ENCODE measurements around the gene RFC1.

Gene RFC1

GRCh38 chr4:39349326-39349725 is 16.8 kb downstream of the RFC1 start:
- no peak for DNase-seq (ENCODE audit: low read depth)
- H3K4me3 ChIP-seq (ENCODE audit: low read length), result no peak overlapping the region
- TF ChIP-seq CTCF (conservative IDR thresholded peaks at IDR 0.05; ENCODE audit: low read depth, low read length), result no peak

GRCh38 chr4:39348371-39349315 is 17.5 kb downstream of the RFC1 start:
- TF ChIP-seq CTCF (conservative IDR thresholded peaks at IDR 0.05; ENCODE audit: low read depth, low read length), result no peak
- no peak for DNase-seq (ENCODE audit: low read depth)
- H3K4me3 ChIP-seq (ENCODE audit: low read length), result no peak overlapping the region

- no peak overlapping the region for H3K4me3 ChIP-seq (ENCODE audit: low read length)
- TF ChIP-seq CTCF (conservative IDR thresholded peaks at IDR 0.05; ENCODE audit: low read depth, low read length), result no peak
- no peak for DNase-seq (ENCODE audit: low read depth)
Measured at GRCh38 chr4:39346856-39347519, 19.2 kb downstream of the RFC1 start.

DNA sequence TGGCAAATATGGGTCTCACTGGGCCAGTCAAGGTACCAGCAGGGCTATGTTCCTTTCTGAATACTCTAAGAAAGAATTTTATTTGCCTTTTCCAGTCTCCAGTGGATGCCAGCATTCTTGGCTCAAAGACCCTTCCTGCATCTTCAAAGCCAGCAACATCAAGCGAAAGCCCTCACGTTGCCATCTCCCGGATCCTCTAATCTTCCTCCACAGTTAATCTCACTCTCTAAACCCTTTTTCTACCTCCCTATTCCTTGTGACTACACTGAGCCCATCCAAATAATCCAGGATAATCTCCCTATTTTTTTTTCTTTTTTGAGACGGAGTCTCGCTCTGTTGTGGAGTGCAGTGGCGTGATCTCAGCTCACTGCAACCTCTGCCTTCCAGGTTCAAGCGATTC is 23.4 kb downstream of the RFC1 start:
- no peak for TF ChIP-seq CTCF (conservative IDR thresholded peaks at IDR 0.05; ENCODE audit: low read depth, low read length)
- no peak overlapping the region for H3K4me3 ChIP-seq (ENCODE audit: low read length)
- DNase-seq (ENCODE audit: low read depth), result no peak

DNA sequence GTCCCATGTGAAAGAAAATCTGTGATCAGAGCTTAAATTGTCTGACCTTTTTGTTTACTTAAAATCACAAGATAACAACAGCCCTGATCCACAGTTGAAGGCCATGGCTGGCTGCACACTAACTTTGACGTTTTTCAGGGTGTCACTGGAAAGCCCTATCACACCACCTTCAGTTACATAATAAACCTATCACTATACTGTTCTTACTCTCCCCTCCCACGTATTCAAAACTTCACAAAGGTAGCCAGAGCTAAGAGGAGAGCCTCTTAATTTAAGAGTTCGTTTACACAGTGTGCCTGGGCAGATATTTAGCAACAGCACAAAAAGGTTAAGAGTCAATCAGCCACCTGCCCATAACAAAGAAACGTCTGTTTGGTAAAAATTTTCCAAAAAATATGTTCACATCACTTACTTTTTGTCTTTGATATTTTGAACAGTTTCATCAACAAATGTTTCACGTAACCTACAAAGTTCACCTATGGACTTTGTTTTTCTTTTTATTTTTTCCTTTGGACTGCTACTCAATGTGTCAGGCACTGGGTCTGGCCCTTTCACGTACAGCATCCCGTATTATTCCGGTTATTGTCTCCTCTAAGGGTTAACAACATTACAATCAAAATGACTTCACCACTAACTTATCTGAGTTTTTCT is 25.0 kb downstream of the RFC1 start:
- TF ChIP-seq CTCF (conservative IDR thresholded peaks at IDR 0.05; ENCODE audit: low read depth, low read length), result no peak
- no peak overlapping the region for H3K4me3 ChIP-seq (ENCODE audit: low read length)
- DNase-seq (ENCODE audit: low read depth), result no peak

DNA sequence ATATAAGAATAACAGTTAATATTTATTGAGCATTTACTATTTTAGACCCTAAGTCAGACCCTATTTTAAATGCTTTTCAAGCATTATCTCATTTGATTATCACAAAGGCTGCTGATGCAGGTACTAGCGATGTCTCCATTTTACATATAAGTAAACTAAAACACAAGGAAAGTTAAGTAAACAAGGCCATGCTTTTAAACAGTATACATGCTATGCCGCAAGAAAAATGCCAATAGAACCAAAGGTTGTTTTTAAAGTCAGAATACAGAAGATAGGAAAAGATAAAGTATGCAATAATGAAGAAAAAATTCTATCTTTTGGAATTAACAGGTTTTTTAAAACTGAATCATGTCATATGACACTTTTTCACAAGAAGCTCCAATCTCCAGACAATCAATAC is 26.2 kb downstream of the RFC1 start:
- DNase-seq (ENCODE audit: low read depth), result no peak
- no peak overlapping the region for H3K4me3 ChIP-seq (ENCODE audit: low read length)
- TF ChIP-seq CTCF (conservative IDR thresholded peaks at IDR 0.05; ENCODE audit: low read depth, low read length), result no peak
